Skeletal muscle tissue (tissue), 4 donors: ENCODE data around the gene EML2. TPM values are rescaled to one million over a fixed set of nuclear protein-coding genes. Genes with fewer than 3 reads are reported as not detected.

ENCODE experiments used
- H3K27ac ChIP-seq: one replicate; pipeline ENCODE4 v1.7.0; 2013; ENCODE audit warnings: mild to moderate bottlenecking, low read depth, low read length, inconsistent platforms
- H3K27me3 ChIP-seq, 3 donors: one replicate each; pipeline ENCODE4 v1.7.0; 2013; ENCODE audit warnings: low read length in 3 of 3; ENCODE audit not compliant: control insufficient read depth in 3 of 3, insufficient read depth in 3 of 3
- H3K36me3 ChIP-seq, 3 donors: one replicate each; pipeline ENCODE4 v1.7.0; 2013; ENCODE audit warnings: low read length in 3 of 3; ENCODE audit not compliant: control insufficient read depth in 3 of 3, insufficient read depth in 3 of 3
- H3K4me1 ChIP-seq, 3 donors: one replicate each; pipeline ENCODE4 v1.7.0; 2013; ENCODE audit warnings: low read length in 3 of 3, mild to moderate bottlenecking in 3 of 3; ENCODE audit not compliant: control insufficient read depth in 3 of 3, insufficient read depth in 3 of 3
- H3K4me3 ChIP-seq, 3 donors: one replicate each; pipeline ENCODE4 v1.7.0; 2013; ENCODE audit warnings: low read length in 3 of 3
- H3K9ac ChIP-seq, 3 donors: one replicate each; pipeline ENCODE4 v1.7.0; 2013; ENCODE audit warnings: low read length in 3 of 3, mild to moderate bottlenecking in 3 of 3, moderate library complexity in 2 of 3, low read depth in 1 of 3
- H3K9me3 ChIP-seq, 3 donors: one replicate each; pipeline ENCODE4 v1.7.0; 2013; ENCODE audit warnings: low read length in 3 of 3; ENCODE audit not compliant: control insufficient read depth in 3 of 3
- total RNA-seq: library from RNA; depleted of rRNA; stranded (reverse); fragments of >200 nt; gene quantifications from one replicate; pipeline ENCODE4 v1.2.3, GENCODE V29; 2014
- donor health status: Osteomylitis.

The EML2 gene
- total RNA-seq, 1 donor from 2014 or later = 4.7 TPM

DNA sequence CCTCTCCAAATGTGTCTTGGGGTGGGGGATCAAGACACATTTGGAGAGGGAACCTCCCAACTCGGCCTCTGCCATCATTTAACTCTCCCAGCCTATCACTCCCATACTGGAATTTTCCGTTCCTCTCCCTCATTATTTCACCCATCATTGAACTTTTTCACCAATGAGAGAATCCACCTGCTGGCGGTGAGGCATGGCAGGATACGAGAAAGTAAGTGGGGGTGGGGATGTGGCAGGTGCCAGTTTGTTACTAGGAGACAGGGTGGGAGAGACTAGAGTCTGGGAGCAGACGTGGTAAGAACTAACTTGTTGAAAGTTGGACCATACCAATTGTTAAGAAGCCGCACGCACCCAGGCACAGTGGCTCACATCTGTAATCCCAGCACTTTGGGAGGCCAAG is 35.7 kb upstream of the EML2 start:
- Histone ChIP-seq H3K36me3 (no peaks in the 10 kb centered on the region), H3K4me3 (no peak overlapping the region), H3K9ac (no peak overlapping the region), H3K4me1 (peaks cover 11 to 12% (median 11%) of the 10 kb centered on the region in 3 donors), H3K27me3 (peaks cover 47 to 58% (median 47%) of the 10 kb centered on the region in 3 donors), H3K27ac (no peak overlapping the region), H3K9me3 (no peaks in the 10 kb centered on the region)

DNA sequence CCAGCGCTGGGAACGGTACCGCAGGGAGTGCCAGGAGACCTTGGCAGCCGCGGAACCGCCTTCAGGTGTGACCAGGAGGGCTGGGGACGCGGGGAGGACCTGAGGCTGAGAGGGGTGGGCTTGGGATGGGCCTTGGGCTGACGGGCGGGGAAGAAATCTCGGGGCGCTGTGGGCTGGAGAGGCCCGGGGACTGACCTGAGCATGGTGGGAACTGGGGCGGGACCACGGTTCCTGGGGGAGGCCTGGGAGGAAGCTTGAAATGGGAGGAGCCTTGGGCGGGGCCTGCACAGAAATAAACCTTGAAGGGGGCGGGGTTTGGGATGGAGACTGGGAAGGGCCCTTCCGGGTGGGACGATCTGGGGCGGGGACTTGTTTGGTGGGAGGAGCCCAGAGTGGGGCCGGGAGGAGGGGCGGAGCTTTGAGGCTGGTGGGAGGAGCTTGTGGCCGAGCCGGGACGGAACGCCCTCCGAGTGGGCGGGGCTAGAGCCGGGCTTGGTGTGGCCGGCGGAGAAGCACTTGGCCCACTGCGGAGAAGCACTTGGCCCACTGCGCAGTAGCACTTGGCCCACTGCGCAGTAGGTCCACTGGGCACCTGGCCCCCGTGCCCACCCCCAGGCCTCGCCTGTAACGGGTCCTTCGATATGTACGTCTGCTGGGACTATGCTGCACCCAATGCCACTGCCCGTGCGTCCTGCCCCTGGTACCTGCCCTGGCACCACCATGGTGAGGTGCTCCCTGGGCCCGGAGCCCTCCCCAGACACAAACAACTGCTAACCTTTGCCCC is 31.7 kb upstream of the EML2 start:
- H3K9ac ChIP-seq = no peak overlapping the region
- H3K27ac ChIP-seq = no peak overlapping the region
- no peak overlapping the region for H3K4me3 ChIP-seq
- H3K27me3 ChIP-seq = peaks cover 52 to 69% (median 58%) of the 10 kb centered on the region in 3 donors
- no peaks in the 10 kb centered on the region for H3K36me3 ChIP-seq
- H3K4me1 ChIP-seq = peaks cover 8 to 15% (median 14%) of the 10 kb centered on the region in 3 donors
- no peaks in the 10 kb centered on the region for H3K9me3 ChIP-seq

DNA sequence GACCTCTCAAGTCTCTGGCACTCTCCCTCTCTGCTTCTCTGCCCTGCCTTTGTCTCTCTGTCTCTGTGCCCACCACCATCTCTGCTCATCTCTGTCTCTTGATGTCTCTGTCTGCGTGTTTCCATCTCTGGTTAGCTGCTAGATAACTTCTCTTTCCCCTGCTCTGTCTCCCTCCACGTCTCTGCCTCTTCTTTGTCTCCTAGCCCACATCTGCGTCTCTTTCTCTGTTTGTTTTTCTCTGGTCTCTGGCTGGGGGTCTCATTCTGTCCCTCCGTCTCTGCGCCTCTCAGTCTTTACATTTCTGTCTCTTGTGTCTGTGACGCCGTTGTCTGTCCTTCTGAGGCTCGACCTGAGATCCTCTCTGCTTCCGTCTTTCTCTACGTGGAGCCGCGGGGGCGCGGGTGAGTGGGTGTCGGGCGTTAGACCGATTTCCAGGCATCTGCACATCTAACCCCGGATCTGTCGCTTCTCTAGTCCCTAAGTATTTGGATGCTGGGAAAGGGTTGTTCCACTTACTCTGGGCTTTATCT is 29.2 kb upstream of the EML2 start:
- Histone ChIP-seq H3K9ac (no peak overlapping the region), H3K27me3 (peaks cover 60 to 70% (median 66%) of the 10 kb centered on the region in 3 donors), H3K4me1 (peaks cover 8 to 15% (median 14%) of the 10 kb centered on the region in 3 donors), H3K27ac (no peak overlapping the region), H3K4me3 (peak overlapping the region; percentile 0 to 52 (median 4)), H3K36me3 (no peaks in the 10 kb centered on the region), H3K9me3 (no peaks in the 10 kb centered on the region)

GRCh38 chr19:45667620-45668341 is 28.6 kb upstream of the EML2 start, which contains the start of gene GIPR:
TSS of gene GIPR (plus strand) at chr19:45668221. CDS start at chr19:45669521, 1,300 bp downstream.
- H3K27me3 ChIP-seq = peaks cover 60 to 69% (median 64%) of the 10 kb centered on the region in 3 donors

DNA sequence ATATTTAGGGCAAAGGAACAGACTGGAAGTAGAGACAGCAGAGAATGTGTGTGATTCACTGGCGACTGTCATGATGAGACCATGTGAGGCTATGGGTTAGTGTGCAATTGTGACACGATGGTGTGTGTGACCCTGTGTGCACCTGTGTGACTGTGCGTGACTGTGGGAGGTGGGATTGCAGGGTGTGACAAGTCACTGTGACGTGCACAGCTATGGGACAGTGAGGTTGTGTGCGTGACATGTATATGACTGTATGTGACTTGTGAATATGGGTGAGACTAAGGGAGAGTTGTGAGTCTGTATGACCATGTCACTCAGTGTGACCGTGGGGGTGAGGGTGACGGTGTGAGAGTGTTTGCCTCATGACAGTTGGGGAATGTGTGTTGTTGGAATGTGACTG is 25.4 kb upstream of the EML2 start:
- Histone ChIP-seq H3K4me1 (peaks cover 8 to 15% (median 14%) of the 10 kb centered on the region in 3 donors), H3K9me3 (no peaks in the 10 kb centered on the region), H3K36me3 (no peaks in the 10 kb centered on the region), H3K9ac (no peak overlapping the region), H3K27ac (no peak overlapping the region), H3K4me3 (no peak overlapping the region), H3K27me3 (peaks cover 44 to 57% (median 48%) of the 10 kb centered on the region in 3 donors)

More at GRCh38 chr19:45667620-45668341, 28.6 kb upstream of the EML2 start, which contains the start of gene GIPR:
- no peak within 1 kb of the TSS for H3K27ac ChIP-seq
- H3K9ac ChIP-seq = no peak within 1 kb of the TSS
- H3K4me1 ChIP-seq = peaks cover 8 to 15% (median 14%) of the 10 kb centered on the region in 3 donors
- H3K4me3 ChIP-seq = peak within 1 kb of the TSS; percentile 4 to 52 (median 15)
- no peaks in the 10 kb centered on the region for H3K9me3 ChIP-seq
- H3K36me3 ChIP-seq = no peaks in the 10 kb centered on the region

DNA sequence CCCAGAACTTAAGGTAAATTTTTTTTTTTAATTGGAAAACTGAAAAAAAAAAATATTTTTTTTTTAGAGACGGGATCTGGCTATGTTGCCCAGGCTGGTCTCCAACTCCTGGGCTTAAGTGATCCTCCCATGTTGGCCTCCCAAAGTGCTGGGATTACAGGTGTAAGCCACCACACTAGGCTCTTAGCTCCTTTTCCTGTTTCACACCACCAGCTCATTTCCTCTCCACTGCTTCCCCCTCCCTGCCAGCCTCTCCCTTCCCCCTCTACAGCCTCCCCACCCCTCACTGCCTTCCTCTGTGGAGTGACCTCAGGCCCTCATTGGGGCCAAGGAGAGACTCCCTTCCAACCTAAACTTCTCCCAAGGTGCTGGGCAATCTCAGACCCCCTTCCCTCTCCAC is 24.6 kb upstream of the EML2 start:
- no peaks in the 10 kb centered on the region for H3K36me3 ChIP-seq
- no peak overlapping the region for H3K4me3 ChIP-seq
- H3K9ac ChIP-seq = no peak overlapping the region
- no peaks in the 10 kb centered on the region for H3K9me3 ChIP-seq
- peaks cover 3 to 11% (median 9%) of the 10 kb centered on the region in 3 donors for H3K4me1 ChIP-seq
- peaks cover 41 to 54% (median 43%) of the 10 kb centered on the region in 3 donors for H3K27me3 ChIP-seq
- no peak overlapping the region for H3K27ac ChIP-seq

DNA sequence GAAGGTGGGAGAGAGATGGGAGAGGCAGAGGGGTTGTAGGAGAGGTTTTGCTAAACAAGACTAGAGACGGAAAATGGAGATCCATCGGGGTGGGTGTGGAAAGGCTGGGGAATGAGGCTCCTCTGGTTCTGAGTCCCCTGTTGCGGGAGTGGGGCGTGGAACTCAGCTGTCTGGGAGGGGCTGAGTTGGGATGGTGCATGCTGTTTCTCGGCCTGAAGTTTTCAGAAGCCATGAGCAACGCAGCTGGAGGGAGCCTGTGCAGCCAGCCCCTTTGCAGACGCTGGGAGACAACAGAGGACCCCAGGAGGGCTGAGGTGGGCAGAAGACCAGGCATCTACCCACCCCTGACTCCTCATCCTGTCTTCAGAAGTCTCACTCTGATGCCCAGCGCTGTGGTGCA is 21.4 kb upstream of the EML2 start:
- peaks cover 17 to 28% (median 27%) of the 10 kb centered on the region in 3 donors for H3K27me3 ChIP-seq
- no peaks in the 10 kb centered on the region for H3K36me3 ChIP-seq
- no peaks in the 10 kb centered on the region for H3K9me3 ChIP-seq
- no peaks in the 10 kb centered on the region for H3K4me1 ChIP-seq
- no peak overlapping the region for H3K4me3 ChIP-seq
- H3K9ac ChIP-seq = no peak overlapping the region
- H3K27ac ChIP-seq = no peak overlapping the region

DNA sequence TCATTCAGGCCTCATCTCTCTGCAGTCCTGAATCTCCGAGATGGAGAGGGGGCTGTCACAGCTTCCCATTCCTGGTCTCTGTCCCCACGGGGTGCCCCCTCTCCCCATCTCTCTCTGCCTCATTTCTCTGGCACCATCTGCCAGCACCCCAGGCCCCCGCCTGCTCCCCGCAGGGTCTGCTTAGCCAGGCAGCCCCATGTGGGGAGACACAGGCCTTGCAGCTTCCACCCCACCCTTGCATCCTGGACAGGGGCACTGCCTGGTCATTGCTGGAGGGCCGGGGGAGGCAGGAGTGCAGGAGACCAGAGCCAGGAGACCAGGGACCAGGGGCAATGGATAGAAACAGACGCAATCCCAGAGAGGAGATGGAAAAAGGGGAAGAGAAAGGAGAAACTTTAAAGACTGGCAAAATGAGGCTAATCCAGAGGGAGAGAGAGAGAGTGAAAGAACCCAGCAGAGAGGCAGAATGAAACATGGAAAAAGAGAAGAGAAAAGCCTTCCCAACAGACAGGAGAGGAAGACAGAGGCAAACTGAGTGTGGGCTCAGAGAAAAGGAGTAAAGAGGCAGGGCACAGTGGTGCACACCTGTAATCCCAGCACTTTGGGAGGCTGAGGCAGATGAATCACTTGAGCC is 20.0 kb upstream of the EML2 start:
- Histone ChIP-seq H3K27me3 (peaks cover 11 to 21% (median 20%) of the 10 kb centered on the region in 3 donors), H3K4me3 (no peak overlapping the region), H3K27ac (no peak overlapping the region), H3K9ac (no peak overlapping the region), H3K9me3 (no peaks in the 10 kb centered on the region), H3K4me1 (no peaks in the 10 kb centered on the region), H3K36me3 (no peaks in the 10 kb centered on the region)

DNA sequence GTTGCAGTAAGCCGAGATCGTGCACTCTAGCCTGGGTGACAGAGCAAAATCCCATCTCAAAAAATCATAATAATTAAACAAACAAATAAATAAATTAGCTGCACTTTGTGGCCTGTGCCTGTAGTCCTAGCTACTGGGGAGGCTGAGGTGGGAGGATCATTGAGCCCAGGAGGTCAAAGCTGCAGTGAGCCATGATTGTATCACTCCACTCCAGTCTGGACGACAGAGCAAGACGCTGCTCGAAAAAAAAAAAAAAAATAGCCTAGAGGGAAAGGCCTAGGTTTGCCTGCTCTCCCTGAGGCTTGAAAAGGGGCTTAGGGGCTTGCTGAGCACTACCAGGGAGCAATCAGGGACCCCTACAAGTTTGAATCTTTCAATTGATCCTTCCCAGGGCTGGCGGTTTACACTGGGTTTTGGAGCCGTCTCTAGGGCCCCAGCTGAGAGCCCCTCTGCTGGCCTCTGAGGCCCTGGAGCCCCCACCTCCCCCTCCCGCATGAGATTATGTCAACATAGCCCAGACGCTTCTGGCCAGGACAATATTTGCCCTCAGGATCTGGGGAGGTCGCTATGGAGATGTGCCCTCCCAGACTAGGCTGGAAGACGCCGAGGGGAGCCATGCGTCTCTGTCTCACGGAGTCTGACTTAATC is 18.4 kb upstream of the EML2 start:
- no peak overlapping the region for H3K9ac ChIP-seq
- peaks cover 6 to 15% (median 15%) of the 10 kb centered on the region in 3 donors for H3K27me3 ChIP-seq
- H3K4me1 ChIP-seq = no peaks in the 10 kb centered on the region

More for the DNA sequence above, 18.4 kb upstream of the EML2 start:
- Histone ChIP-seq H3K36me3 (no peaks in the 10 kb centered on the region), H3K27ac (no peak overlapping the region), H3K9me3 (no peaks in the 10 kb centered on the region), H3K4me3 (no peak overlapping the region)
